Adipocyte (in vitro differentiated cells): ENCODE results near the gene EXTL1.

ENCODE experiments used
- DNase-seq: peaks from one replicate; pipeline ENCODE4 v3.0.0-alpha.2; 2015; ENCODE audit warnings: low read depth
- H3K27me3 ChIP-seq: replicated peaks from 2 replicates; pipeline ENCODE4 v1.7.0; 2013; ENCODE audit warnings: mild to moderate bottlenecking, low read length, moderate library complexity; ENCODE audit not compliant: control insufficient read depth, insufficient read depth
- H3K36me3 ChIP-seq: 2 replicates; pipeline ENCODE4 v1.7.0; 2013; ENCODE audit warnings: low read length, mild to moderate bottlenecking, moderate library complexity; ENCODE audit not compliant: control insufficient read depth, insufficient read depth, severe bottlenecking
- H3K4me1 ChIP-seq: 2 replicates; pipeline ENCODE4 v1.7.0; 2013; ENCODE audit warnings: mild to moderate bottlenecking, low read length, moderate library complexity; ENCODE audit not compliant: control insufficient read depth, insufficient read depth
- H3K4me3 ChIP-seq: 2 replicates; pipeline ENCODE4 v1.7.0; 2013; ENCODE audit warnings: mild to moderate bottlenecking, low read length, moderate library complexity
- H3K9ac ChIP-seq: 2 replicates; pipeline ENCODE4 v1.7.0; 2013; ENCODE audit warnings: mild to moderate bottlenecking, low read length, moderate library complexity
- H3K9me3 ChIP-seq: 2 replicates; pipeline ENCODE4 v1.7.0; 2013; ENCODE audit warnings: mild to moderate bottlenecking, low read length, moderate library complexity; ENCODE audit not compliant: control insufficient read depth

The EXTL1 gene

GRCh38 chr1:26079960-26080814, 58.6 kb downstream of the EXTL1 start:
- Histone ChIP-seq H3K4me3 (no peak overlapping the region), H3K4me1 (no peaks in the 10 kb centered on the region), H3K9ac (no peak overlapping the region), H3K36me3 (no peaks in the 10 kb centered on the region), H3K27me3 (peaks cover 24% of the 10 kb centered on the region), H3K9me3 (no peaks in the 10 kb centered on the region)
- no peak for DNase-seq

DNA sequence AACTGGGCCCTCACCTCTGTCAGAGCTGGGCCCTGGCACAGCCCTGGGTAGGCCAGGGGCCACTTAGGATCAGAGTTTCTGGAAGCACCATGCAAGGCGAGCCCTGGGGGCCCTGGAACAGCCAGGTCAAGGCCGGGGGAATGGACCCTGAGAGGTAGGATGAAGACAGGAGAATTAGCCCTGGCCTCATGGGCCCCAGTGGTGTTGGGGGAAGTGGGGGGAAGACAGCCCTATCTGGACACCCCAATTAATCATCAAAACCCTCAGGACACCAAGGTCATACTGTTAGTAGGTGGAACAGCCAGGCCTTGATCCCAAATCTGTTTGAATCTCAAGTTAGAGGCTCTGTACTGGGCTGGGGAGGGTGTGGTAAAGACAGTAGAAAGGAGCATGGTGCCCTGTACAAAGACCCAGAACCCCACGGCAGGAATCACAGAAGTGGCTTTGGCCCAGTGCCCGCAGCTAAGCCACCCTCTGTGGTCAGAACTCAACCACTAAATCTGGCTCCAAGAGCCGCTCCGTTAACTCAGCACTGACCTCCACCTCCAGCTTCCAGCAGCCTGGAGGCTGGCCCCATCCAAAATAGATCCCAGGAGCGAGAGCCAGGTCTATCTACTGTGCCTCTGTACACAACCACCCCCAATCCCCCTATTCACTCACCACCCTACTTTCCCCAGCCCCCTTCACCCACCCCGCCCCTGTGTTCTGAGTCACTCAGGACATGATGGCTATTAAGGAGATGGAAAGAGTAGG, 59.9 kb downstream of the EXTL1 start:
- H3K9ac ChIP-seq: no peak overlapping the region
- H3K27me3 ChIP-seq: peaks cover 17% of the 10 kb centered on the region
- no peaks in the 10 kb centered on the region for H3K9me3 ChIP-seq
- no peaks in the 10 kb centered on the region for H3K4me1 ChIP-seq
- no peak overlapping the region for H3K4me3 ChIP-seq
- DNase-seq: no peak
- no peaks in the 10 kb centered on the region for H3K36me3 ChIP-seq

DNA sequence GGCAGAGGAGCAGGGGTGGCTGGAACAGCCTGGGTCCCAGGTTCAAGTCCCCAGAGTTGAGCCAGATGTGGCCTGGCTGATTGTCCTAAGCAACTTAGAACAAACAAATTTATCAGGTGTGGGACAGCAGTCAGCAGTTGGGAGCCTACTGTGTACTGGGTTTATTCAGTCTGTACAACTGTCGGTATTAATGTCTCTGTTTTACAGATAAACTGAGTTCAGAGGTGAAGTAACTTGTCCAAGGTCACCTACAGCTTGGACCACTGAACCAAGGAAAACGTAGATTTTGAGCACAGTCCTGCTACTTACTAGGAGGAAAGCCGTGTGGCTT, 60.4 kb downstream of the EXTL1 start:
- no peak overlapping the region for H3K9ac ChIP-seq
- H3K9me3 ChIP-seq: no peaks in the 10 kb centered on the region
- peaks cover 14% of the 10 kb centered on the region for H3K27me3 ChIP-seq
- H3K36me3 ChIP-seq: no peaks in the 10 kb centered on the region
- no peak overlapping the region for H3K4me3 ChIP-seq
- no peak for DNase-seq
- H3K4me1 ChIP-seq: no peaks in the 10 kb centered on the region

- peaks cover 12% of the 10 kb centered on the region for H3K27me3 ChIP-seq
- H3K36me3 ChIP-seq: no peaks in the 10 kb centered on the region
- no peak for DNase-seq
- no peak overlapping the region for H3K4me3 ChIP-seq
- H3K4me1 ChIP-seq: no peaks in the 10 kb centered on the region
- no peaks in the 10 kb centered on the region for H3K9me3 ChIP-seq
- no peak overlapping the region for H3K9ac ChIP-seq
These were observed 61.6 kb downstream of the EXTL1 start for GRCh38 chr1:26083208-26083607.

DNA sequence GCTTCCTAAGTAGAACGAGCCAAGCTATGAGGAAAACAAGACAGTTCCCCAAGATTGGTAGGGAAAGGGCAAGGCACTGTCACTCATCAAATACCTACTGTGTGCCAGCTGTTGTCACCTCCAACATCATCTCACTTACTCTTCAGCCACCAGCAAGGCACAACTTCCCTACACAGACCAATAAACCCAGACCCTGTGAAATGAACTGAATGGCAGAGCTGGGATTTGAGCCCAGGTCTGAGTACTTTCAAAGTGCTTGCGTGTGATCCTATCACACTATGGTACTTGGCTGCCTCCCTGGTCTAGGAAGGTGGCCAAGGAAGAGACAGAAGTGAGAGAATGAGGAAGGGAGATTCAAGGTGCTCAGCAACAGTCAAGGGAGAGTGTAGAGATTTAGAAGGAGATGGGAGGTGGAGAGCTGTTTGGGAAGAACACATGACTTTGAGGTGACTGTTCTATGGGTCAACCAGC, 62.6 kb downstream of the EXTL1 start:
- DNase-seq: no peak
- Histone ChIP-seq H3K4me1 (no peaks in the 10 kb centered on the region), H3K4me3 (no peak overlapping the region), H3K36me3 (no peaks in the 10 kb centered on the region), H3K9me3 (no peaks in the 10 kb centered on the region), H3K27me3 (peaks cover 5% of the 10 kb centered on the region), H3K9ac (no peak overlapping the region)

GRCh38 chr1:26084844-26085243, 63.3 kb downstream of the EXTL1 start:
- H3K4me3 ChIP-seq: no peak overlapping the region
- DNase-seq: no peak
- peaks cover 5% of the 10 kb centered on the region for H3K27me3 ChIP-seq
- H3K4me1 ChIP-seq: no peaks in the 10 kb centered on the region
- H3K9ac ChIP-seq: no peak overlapping the region
- H3K9me3 ChIP-seq: no peaks in the 10 kb centered on the region
- no peaks in the 10 kb centered on the region for H3K36me3 ChIP-seq
